Karpas-422 (cell line): ENCODE results near the gene CCT7. TPM values are rescaled to one million over a fixed set of nuclear protein-coding genes. Genes with fewer than 3 reads are reported as not detected.

ENCODE experiments used
- DNase-seq: peaks from one replicate; pipeline ENCODE4 v3.0.0-alpha.2; 2015
- H2AFZ ChIP-seq: fragments of 200-600 bp; sonication (generic); 2 replicates; pipeline ENCODE4 v1.6.1; 2014; ENCODE audit warnings: antibody characterized with exemption, low read length, mixed read lengths
- H3K27ac ChIP-seq: fragments of 200-600 bp; sonication (generic); 2 replicates; pipeline ENCODE4 v1.5.1; 2014; ENCODE audit warnings: mild to moderate bottlenecking, low read length, moderate library complexity
- H3K27me3 ChIP-seq: fragments of 200-600 bp; sonication (generic); 2 replicates; pipeline ENCODE4 v1.6.1; 2014; ENCODE audit warnings: low read length, mixed read lengths
- H3K36me3 ChIP-seq: fragments of 200-600 bp; sonication (generic); 2 replicates; pipeline ENCODE4 v1.6.1; 2014; ENCODE audit warnings: low read length, mixed read lengths; ENCODE audit not compliant: insufficient read depth
- H3K4me1 ChIP-seq: fragments of 200-600 bp; sonication (generic); 2 replicates; pipeline ENCODE4 v1.6.1; 2014; ENCODE audit warnings: mild to moderate bottlenecking, low read length, mixed read lengths
- H3K4me2 ChIP-seq: fragments of 200-600 bp; sonication (generic); 2 replicates; pipeline ENCODE4 v1.6.1; 2014; ENCODE audit warnings: low read length, low read depth, mild to moderate bottlenecking; ENCODE audit not compliant: poor library complexity, severe bottlenecking
- H3K4me3 ChIP-seq: fragments of 200-600 bp; sonication (generic); 2 replicates; pipeline ENCODE4 v1.5.1; 2014; ENCODE audit warnings: mild to moderate bottlenecking, antibody characterized with exemption, low read length, mixed read lengths
- H3K79me2 ChIP-seq: fragments of 200-600 bp; sonication (generic); 2 replicates; pipeline ENCODE4 v1.6.1; 2014; ENCODE audit warnings: mild to moderate bottlenecking, low read length, mixed read lengths
- H3K9ac ChIP-seq: fragments of 200-600 bp; sonication (generic); 2 replicates; pipeline ENCODE4 v1.6.0; 2014; ENCODE audit warnings: low read length
- H3K9me2 ChIP-seq: fragments of 200-600 bp; sonication (generic), shearing (Covaris generic); replicated peaks from 2 replicates; pipeline ENCODE4 v1.6.0; 2014; ENCODE audit warnings: mild to moderate bottlenecking, low read length, moderate library complexity; ENCODE audit not compliant: insufficient read depth
- H3K9me3 ChIP-seq: fragments of 300-700, 200-600 bp; sonication (generic); 2 replicates; pipeline ENCODE4 v1.6.1; 2014; ENCODE audit warnings: low read length, mixed read lengths
- H4K20me1 ChIP-seq: fragments of 200-600 bp; sonication (generic); 2 replicates; pipeline ENCODE4 v1.6.1; 2014; ENCODE audit warnings: mild to moderate bottlenecking, antibody characterized with exemption, low read length, low read depth; ENCODE audit not compliant: insufficient read depth
- total RNA-seq: library from RNA; depleted of rRNA; stranded (reverse); fragments of >200 nt; shearing (Covaris generic); gene quantifications from 2 replicates; pipeline ENCODE4 v1.2.3, GENCODE V29; 2014; ENCODE audit warnings: low replicate concordance

The CCT7 gene
- total RNA-seq, 1 experiment from 2014 or later: 482 TPM

GRCh38 chr2:73255007-73255644 lies 21.0 kb downstream of the CCT7 start:
- Histone ChIP-seq H3K9ac (no peak overlapping the region), H2AFZ (no peak overlapping the region), H3K9me3 (no peaks in the 10 kb centered on the region), H3K36me3 (peaks cover 46% of the 10 kb centered on the region), H3K4me1 (no peaks in the 10 kb centered on the region), H3K9me2 (no peaks in the 10 kb centered on the region), H3K4me3 (no peak overlapping the region), H3K27me3 (no peaks in the 10 kb centered on the region), H3K27ac (no peak overlapping the region), H3K4me2 (no peak overlapping the region), H3K79me2 (no peaks in the 10 kb centered on the region), H4K20me1 (peaks cover 19% of the 10 kb centered on the region; the same call in 1 of the 2 replicates)
- peak; percentile 61 for DNase-seq

- no peak overlapping the region for H3K4me3 ChIP-seq
- H3K9ac ChIP-seq: no peak overlapping the region
- no peak overlapping the region for H3K4me2 ChIP-seq
- H3K27me3 ChIP-seq: no peaks in the 10 kb centered on the region
- H3K79me2 ChIP-seq: no peaks in the 10 kb centered on the region
- no peak overlapping the region for H3K27ac ChIP-seq
- peaks cover 17% of the 10 kb centered on the region; the same call in 1 of the 2 replicates for H4K20me1 ChIP-seq
- H3K9me2 ChIP-seq: no peaks in the 10 kb centered on the region
- peaks cover 37% of the 10 kb centered on the region for H3K36me3 ChIP-seq
- H3K9me3 ChIP-seq: no peaks in the 10 kb centered on the region
- DNase-seq: peak; percentile 42
- no peaks in the 10 kb centered on the region for H3K4me1 ChIP-seq
- H2AFZ ChIP-seq: no peak overlapping the region
Observed at GRCh38 chr2:73255907-73256617, 22.0 kb downstream of the CCT7 start.

- H3K27me3 ChIP-seq: no peaks in the 10 kb centered on the region
- H3K4me3 ChIP-seq: no peak overlapping the region
- peaks cover 37% of the 10 kb centered on the region for H3K36me3 ChIP-seq
- H3K4me1 ChIP-seq: no peaks in the 10 kb centered on the region
- H3K4me2 ChIP-seq: no peak overlapping the region
- DNase-seq: peak; percentile 60
- no peak overlapping the region for H3K9ac ChIP-seq
- no peak overlapping the region for H3K27ac ChIP-seq
- H3K79me2 ChIP-seq: no peaks in the 10 kb centered on the region
- no peaks in the 10 kb centered on the region for H3K9me2 ChIP-seq
- peaks cover 17% of the 10 kb centered on the region; the same call in 1 of the 2 replicates for H4K20me1 ChIP-seq
- H2AFZ ChIP-seq: no peak overlapping the region
- H3K9me3 ChIP-seq: no peaks in the 10 kb centered on the region
Observed at GRCh38 chr2:73256618-73256922, 22.5 kb downstream of the CCT7 start.

- Histone ChIP-seq H3K27ac (no peak overlapping the region), H3K4me2 (no peak overlapping the region), H3K27me3 (no peaks in the 10 kb centered on the region), H3K4me1 (no peaks in the 10 kb centered on the region), H4K20me1 (peaks cover 17% of the 10 kb centered on the region; the same call in 1 of the 2 replicates), H3K9me2 (no peaks in the 10 kb centered on the region), H3K9ac (no peak overlapping the region), H2AFZ (no peak overlapping the region), H3K9me3 (no peaks in the 10 kb centered on the region), H3K36me3 (peaks cover 37% of the 10 kb centered on the region), H3K4me3 (no peak overlapping the region), H3K79me2 (no peaks in the 10 kb centered on the region)
- DNase-seq: peak; percentile 41
Observed at GRCh38 chr2:73257021-73257420, 22.9 kb downstream of the CCT7 start.

GRCh38 chr2:73257425-73258125 lies 23.5 kb downstream of the CCT7 start:
- Histone ChIP-seq H2AFZ (no peak overlapping the region), H3K4me1 (no peaks in the 10 kb centered on the region), H4K20me1 (peaks cover 17% of the 10 kb centered on the region; the same call in 1 of the 2 replicates), H3K27me3 (no peaks in the 10 kb centered on the region), H3K9me2 (no peaks in the 10 kb centered on the region), H3K79me2 (no peaks in the 10 kb centered on the region), H3K27ac (no peak overlapping the region), H3K4me2 (no peak overlapping the region), H3K9ac (no peak overlapping the region), H3K9me3 (no peaks in the 10 kb centered on the region), H3K4me3 (no peak overlapping the region), H3K36me3 (peaks cover 38% of the 10 kb centered on the region)
- DNase-seq: peak; percentile 72

- H3K36me3 ChIP-seq: peaks cover 34% of the 10 kb centered on the region
- H3K79me2 ChIP-seq: no peaks in the 10 kb centered on the region
- H2AFZ ChIP-seq: no peak overlapping the region
- peaks cover 11% of the 10 kb centered on the region; the same call in 1 of the 2 replicates for H4K20me1 ChIP-seq
- no peaks in the 10 kb centered on the region for H3K27me3 ChIP-seq
- no peaks in the 10 kb centered on the region for H3K4me1 ChIP-seq
- H3K27ac ChIP-seq: no peak overlapping the region
- H3K4me2 ChIP-seq: no peak overlapping the region
- no peak for DNase-seq
- no peaks in the 10 kb centered on the region for H3K9me2 ChIP-seq
- H3K9me3 ChIP-seq: no peaks in the 10 kb centered on the region
- H3K9ac ChIP-seq: no peak overlapping the region
- no peak overlapping the region for H3K4me3 ChIP-seq
Observed at GRCh38 chr2:73258186-73258912, 24.2 kb downstream of the CCT7 start.

GRCh38 chr2:73258913-73259215 lies 24.8 kb downstream of the CCT7 start:
- Histone ChIP-seq H3K27me3 (no peaks in the 10 kb centered on the region), H3K79me2 (no peaks in the 10 kb centered on the region), H4K20me1 (peaks cover 12% of the 10 kb centered on the region; the same call in 1 of the 2 replicates), H3K27ac (no peak overlapping the region), H3K4me1 (no peaks in the 10 kb centered on the region), H2AFZ (no peak overlapping the region), H3K9ac (no peak overlapping the region), H3K36me3 (peaks cover 32% of the 10 kb centered on the region), H3K4me3 (no peak overlapping the region), H3K4me2 (no peak overlapping the region), H3K9me2 (no peaks in the 10 kb centered on the region), H3K9me3 (no peaks in the 10 kb centered on the region)
- DNase-seq: no peak

- H3K27ac ChIP-seq: no peak overlapping the region
- no peak overlapping the region for H3K9ac ChIP-seq
- H3K79me2 ChIP-seq: no peaks in the 10 kb centered on the region
- H3K36me3 ChIP-seq: peaks cover 34% of the 10 kb centered on the region
- H4K20me1 ChIP-seq: peaks cover 16% of the 10 kb centered on the region; the same call in 1 of the 2 replicates
- H2AFZ ChIP-seq: no peak overlapping the region
- no peak overlapping the region for H3K4me2 ChIP-seq
- H3K4me3 ChIP-seq: no peak overlapping the region
- H3K4me1 ChIP-seq: no peaks in the 10 kb centered on the region
- DNase-seq: no peak
- no peaks in the 10 kb centered on the region for H3K9me3 ChIP-seq
- no peaks in the 10 kb centered on the region for H3K9me2 ChIP-seq
- no peaks in the 10 kb centered on the region for H3K27me3 ChIP-seq
Observed at GRCh38 chr2:73259276-73259675, 25.2 kb downstream of the CCT7 start.
